GM21360 (cell line): ENCODE results near the gene DLG5.

Experiments used
- ATAC-seq: cut with Tn5 transposase; IDR thresholded peaks from one replicate; pipeline ENCODE4 v1.9.1; 2021; ENCODE audit warnings: mild to moderate bottlenecking, moderate library complexity; ENCODE audit not compliant: unreplicated experiment

Gene DLG5, protein sequence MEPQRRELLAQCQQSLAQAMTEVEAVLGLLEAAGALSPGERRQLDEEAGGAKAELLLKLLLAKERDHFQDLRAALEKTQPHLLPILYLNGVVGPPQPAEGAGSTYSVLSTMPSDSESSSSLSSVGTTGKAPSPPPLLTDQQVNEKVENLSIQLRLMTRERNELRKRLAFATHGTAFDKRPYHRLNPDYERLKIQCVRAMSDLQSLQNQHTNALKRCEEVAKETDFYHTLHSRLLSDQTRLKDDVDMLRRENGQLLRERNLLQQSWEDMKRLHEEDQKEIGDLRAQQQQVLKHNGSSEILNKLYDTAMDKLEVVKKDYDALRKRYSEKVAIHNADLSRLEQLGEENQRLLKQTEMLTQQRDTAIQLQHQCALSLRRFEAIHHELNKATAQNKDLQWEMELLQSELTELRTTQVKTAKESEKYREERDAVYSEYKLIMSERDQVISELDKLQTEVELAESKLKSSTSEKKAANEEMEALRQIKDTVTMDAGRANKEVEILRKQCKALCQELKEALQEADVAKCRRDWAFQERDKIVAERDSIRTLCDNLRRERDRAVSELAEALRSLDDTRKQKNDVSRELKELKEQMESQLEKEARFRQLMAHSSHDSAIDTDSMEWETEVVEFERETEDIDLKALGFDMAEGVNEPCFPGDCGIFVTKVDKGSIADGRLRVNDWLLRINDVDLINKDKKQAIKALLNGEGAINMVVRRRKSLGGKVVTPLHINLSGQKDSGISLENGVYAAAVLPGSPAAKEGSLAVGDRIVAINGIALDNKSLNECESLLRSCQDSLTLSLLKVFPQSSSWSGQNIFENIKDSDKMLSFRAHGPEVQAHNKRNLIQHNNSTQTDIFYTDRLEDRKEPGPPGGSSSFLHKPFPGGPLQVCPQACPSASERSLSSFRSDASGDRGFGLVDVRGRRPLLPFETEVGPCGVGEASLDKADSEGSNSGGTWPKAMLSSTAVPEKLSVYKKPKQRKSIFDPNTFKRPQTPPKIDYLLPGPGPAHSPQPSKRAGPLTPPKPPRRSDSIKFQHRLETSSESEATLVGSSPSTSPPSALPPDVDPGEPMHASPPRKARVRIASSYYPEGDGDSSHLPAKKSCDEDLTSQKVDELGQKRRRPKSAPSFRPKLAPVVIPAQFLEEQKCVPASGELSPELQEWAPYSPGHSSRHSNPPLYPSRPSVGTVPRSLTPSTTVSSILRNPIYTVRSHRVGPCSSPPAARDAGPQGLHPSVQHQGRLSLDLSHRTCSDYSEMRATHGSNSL (N-terminal part only)

DNA sequence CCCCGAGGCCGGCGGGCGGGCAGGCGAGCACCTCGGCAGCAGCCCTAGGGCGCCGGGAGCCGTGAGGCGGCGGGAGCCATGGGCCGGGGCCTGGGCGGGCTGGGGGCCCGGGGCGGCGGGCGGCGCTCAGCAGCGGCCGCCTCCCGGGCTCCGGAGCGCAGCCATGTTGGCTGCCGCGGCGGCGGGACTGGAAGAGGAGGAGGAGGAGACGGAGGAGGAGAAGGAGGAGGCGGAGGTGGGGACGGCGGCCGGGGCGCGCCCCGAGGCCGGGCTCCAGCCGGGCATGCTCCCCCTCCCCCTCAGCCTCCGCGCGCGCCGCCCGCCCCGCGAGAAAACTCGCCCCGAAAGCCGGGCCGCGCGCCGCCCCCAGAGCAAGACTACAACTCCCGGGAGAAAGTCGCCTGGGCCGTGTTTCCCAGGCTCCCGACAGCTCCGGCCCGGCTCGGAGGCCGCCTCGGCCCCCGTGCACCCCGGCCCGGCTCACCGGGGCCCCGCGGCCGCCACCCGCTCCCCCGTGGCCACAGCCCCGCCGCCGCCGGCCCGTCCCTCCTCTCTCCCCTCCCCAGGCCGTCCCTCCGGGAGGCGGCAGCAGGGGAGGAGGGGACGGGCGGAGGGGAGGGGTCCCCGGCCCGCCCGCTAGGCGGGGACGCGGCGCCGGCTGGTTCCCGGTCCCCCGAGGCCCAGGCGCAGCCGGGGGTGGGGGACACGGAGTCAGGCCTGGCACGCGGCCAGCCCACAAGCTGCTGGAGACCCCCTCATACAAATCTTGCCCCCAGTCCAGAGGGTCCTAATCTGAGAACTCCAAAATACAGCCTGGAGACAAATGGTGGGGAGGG lies at the start of gene DLG5:
Gene DLG5 (minus strand): TSS at position 190 of the 836 bp plus-strand sequence. CDS start 235 bp downstream, outside the sequence.
- ATAC-seq, result peak; percentile 68

GRCh38 chr10:77975086-77975666 lies 48.6 kb upstream of the DLG5 start:
- no peak for ATAC-seq

DNA sequence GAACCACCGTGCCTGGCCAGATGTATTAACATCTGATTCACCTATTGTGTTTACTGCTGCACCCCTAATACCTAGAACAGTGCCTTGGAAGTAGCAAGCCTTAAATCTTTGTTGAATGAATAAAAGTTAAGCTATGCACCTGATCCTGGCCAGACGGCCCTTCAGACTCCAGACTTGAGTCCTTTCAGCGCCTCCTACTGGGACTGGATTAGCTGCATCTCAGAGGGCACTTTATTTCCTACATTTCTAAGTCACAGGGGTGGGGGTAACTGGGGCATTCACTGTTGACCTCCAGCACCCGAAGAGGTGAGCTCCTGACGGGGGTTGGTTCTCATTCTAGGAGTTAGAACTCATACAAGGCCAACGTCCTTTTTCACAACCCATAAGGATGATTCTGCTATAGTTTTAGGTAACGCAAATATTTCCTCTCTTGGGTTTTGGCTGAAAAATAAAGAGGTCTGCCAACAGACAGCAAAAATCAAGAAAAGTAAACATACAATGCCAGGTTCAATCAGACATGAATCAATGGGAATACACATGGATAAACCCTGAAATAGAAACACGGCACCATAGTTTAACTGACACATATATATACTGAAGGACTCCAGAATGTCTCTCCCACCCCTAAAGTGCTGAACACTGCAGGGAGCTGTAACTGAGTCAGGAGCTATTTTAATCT lies 48.0 kb upstream of the DLG5 start:
- ATAC-seq, result no peak

- ATAC-seq, result no peak
Observed at GRCh38 chr10:77973276-77973675, 46.7 kb upstream of the DLG5 start.

- no peak for ATAC-seq
Observed at GRCh38 chr10:77972148-77972547, 45.6 kb upstream of the DLG5 start.

DNA sequence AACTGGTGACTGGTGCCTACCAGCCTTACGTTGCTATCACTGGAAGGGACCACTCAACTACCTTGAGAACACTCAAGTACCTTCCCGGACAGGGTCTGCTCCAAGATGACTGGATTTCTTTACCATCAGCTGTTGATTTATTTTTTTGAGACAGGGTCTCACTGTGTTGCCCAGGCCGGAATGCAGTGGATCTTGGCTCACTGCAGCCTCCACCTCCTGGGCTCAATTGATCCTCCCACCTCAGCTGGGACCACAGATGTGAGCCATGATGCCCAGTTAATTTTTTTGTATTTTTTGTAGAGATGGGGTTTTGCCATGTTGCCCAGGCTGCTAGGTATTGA lies 45.2 kb upstream of the DLG5 start:
- no peak for ATAC-seq

DNA sequence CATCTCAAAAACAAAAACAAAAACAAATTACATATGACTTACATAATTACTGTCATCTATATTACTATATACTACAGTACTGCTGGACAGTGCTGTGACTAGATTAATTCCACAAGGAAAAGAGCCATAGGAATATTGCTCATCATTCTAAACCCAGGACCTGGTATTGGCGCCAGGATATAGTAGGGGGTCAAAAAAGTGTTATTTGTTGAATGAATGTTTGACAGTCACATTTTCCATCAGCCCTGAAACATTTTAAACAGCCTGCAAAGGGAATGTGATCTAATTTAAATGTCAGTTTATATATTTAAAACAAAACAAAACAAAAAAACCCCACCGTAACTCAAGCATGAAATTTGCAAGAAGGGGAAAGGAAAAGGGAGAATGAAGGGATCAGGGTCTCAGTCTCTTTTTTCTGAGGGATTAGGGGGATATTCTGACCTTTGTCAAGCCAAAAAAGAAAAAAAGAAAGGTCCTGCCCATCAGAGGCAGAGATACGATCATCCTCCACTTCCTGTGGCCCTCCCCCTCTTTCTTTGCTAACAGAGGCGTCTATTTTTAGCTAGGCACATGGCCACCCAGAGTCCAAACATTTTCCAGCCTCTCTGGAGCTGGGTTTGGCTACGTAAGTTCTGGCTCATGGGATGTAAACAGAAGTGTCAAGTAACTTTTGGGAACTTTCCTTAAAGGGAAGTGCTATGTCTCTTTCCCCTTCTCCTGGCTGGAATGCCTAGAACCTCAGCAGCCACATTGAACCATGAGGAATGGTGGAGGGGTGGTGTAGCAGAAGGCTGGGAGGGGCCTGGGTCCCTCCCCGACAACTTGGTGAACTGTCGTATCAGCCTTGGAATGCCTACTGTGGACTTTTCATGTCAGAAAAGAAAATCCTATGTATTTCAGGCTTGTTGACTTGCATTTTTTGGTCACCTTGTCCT lies 44.6 kb upstream of the DLG5 start:
- no peak for ATAC-seq

- ATAC-seq, result no peak
Observed at GRCh38 chr10:77969114-77969513, 42.6 kb upstream of the DLG5 start.

GRCh38 chr10:77967611-77968022 lies 41.1 kb upstream of the DLG5 start:
- no peak for ATAC-seq

DNA sequence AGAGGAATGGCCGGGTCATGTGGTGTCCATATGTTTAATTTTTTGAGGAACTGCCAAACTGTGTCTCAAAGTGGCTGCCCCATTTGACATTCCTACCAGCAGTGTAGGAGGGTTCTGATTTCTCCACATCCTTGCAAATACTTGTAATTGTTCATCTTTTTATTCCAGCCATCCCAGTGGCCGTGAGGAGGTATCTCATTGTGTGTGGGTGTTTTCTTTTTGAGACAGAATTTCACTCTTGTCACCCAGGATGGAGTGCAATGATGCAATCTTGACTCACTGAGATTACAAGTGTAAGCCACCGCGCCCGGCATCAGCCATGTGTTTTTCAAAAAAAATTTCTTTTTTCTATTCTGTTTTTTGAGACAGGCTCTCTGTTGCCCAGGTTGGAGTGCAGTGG lies 38.7 kb upstream of the DLG5 start:
- ATAC-seq, result no peak

- ATAC-seq, result no peak
Observed at GRCh38 chr10:77964811-77965210, 38.3 kb upstream of the DLG5 start.

- no peak for ATAC-seq
Observed at GRCh38 chr10:77963901-77964300, 37.3 kb upstream of the DLG5 start.

GRCh38 chr10:77962350-77963146 lies 36.0 kb upstream of the DLG5 start:
- ATAC-seq, result no peak

GRCh38 chr10:77961668-77962067 lies 35.1 kb upstream of the DLG5 start:
- ATAC-seq, result no peak

DNA sequence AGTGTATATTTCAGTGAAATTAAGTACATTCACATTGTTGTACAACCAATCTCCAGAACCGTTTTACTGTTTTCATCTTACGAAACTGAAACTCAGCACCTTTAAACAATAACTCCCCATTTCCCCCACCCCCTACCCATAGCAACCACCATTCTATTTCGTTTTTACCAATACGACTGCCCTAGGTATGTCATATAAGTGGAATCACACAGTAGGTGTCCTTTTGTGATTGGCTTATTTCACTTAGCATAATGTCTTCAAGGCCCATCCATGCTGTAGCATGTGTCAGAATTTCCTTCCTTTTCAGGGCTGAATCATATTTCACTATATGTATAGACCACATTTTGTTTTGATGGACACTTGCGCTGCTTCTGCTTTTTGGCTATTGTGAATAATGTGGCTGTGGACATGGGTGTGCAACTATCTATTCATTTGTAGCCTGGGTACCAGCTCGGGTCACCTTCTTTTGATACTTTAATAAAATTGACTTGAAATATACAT lies 34.3 kb upstream of the DLG5 start:
- ATAC-seq, result no peak

DNA sequence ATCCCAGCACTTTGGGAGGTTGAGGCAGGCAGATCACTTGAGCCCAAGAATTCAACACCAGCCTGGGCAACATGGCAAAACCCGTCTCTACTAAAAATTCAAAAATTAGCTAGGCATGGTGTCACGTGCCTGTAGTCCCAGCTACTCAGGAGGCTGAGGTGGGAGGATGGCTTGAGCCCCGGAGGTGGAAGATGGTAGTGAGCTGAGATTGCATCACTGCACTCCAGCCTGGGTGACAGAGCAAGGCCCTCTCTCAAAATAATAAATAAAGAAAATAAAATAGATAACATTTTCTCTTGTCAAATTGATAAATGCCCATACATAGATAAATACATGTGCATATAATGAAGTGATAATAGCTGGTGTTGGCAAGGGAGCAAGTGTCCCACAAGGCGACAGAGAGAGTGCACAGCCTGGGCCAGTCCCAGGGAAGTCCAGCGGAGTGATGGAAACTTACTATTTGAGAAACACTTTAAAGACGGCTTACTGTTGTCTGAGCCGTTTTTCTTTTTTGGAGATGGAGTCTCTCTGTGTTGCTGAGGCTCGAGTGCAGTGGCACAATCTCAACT lies 33.4 kb upstream of the DLG5 start:
- ATAC-seq, result no peak

DNA sequence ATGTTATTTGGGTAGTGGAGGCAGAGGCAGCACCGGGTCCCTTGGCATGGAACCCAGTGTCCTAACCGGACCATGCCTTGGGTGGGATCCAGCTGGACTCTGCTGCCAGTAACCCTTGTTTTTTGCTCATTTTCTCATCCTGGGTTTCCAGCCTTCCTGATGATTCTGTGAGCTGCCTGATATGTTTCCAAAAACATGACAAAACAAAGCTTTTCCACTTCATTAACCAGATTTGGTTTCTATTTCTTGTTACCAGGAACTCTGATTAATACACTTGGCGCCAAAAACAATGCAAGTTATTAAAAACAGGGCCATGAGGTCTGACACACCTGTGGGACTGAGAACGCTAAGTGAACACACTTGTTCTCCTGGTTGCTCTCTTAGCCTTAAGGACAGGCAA lies 32.8 kb upstream of the DLG5 start:
- ATAC-seq, result no peak
